Measurements from ENCODE around the gene ALS2.

DNA sequence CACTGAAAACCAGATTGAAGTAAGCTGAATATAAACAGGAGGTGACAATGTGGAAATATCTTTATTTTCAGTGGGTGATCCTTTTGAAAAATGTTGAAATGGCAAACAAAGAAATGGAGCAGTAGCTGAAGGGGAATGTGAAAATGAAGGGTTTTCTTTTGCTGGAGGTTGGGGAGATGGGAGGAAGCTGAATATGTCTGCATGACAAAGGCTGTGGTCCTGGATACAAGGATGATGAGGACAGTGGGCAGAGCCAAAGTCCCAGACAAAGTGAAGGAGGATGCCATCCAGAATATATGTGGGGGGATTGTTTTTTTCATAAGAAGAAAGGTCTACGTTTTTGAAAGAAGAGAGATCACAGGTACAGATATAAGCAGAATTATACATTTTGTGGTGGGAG, 6.7 kb downstream of the ALS2 start:
- no peak for TF ChIP-seq CTCF (IDR thresholded peaks at IDR 0.05)
- TF ChIP-seq, protein P1, sequence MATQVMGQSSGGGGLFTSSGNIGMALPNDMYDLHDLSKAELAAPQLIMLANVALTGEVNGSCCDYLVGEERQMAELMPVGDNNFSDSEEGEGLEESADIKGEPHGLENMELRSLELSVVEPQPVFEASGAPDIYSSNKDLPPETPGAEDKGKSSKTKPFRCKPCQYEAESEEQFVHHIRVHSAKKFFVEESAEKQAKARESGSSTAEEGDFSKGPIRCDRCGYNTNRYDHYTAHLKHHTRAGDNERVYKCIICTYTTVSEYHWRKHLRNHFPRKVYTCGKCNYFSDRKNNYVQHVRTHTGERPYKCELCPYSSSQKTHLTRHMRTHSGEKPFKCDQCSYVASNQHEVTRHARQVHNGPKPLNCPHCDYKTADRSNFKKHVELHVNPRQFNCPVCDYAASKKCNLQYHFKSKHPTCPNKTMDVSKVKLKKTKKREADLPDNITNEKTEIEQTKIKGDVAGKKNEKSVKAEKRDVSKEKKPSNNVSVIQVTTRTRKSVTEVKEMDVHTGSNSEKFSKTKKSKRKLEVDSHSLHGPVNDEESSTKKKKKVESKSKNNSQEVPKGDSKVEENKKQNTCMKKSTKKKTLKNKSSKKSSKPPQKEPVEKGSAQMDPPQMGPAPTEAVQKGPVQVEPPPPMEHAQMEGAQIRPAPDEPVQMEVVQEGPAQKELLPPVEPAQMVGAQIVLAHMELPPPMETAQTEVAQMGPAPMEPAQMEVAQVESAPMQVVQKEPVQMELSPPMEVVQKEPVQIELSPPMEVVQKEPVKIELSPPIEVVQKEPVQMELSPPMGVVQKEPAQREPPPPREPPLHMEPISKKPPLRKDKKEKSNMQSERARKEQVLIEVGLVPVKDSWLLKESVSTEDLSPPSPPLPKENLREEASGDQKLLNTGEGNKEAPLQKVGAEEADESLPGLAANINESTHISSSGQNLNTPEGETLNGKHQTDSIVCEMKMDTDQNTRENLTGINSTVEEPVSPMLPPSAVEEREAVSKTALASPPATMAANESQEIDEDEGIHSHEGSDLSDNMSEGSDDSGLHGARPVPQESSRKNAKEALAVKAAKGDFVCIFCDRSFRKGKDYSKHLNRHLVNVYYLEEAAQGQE (IDR thresholded peaks at IDR 0.05; ENCODE audit: insufficient read depth in 1 of 2, low read depth in 2 of 2, low read length in 1 of 2) = no peak

Measured in Panc1 (cell line).